Ammon's horn (tissue), 1 donor: Measurements from ENCODE around the gene GRIK4.

Source experiments
- DNase-seq: peaks from one replicate; pipeline ENCODE4 v3.0.0-alpha.2; 2016; ENCODE audit warnings: low spot score

Gene GRIK4

GRCh38 chr11:120547811-120548681 is 36.5 kb downstream of the GRIK4 start:
- peak; percentile 93 for DNase-seq

GRCh38 chr11:120548682-120549209 is 37.2 kb downstream of the GRIK4 start:
- DNase-seq, result no peak

GRCh38 chr11:120549346-120549745 is 37.8 kb downstream of the GRIK4 start:
- no peak for DNase-seq

- DNase-seq, result no peak
These were observed 38.5 kb downstream of the GRIK4 start for GRCh38 chr11:120550007-120550406.

GRCh38 chr11:120551191-120551590 is 39.6 kb downstream of the GRIK4 start:
- DNase-seq, result no peak

GRCh38 chr11:120554766-120555432 is 43.4 kb downstream of the GRIK4 start:
- peak; percentile 37 for DNase-seq

- no peak for DNase-seq
These were observed 43.9 kb downstream of the GRIK4 start for GRCh38 chr11:120555433-120555773.

- no peak for DNase-seq
These were observed 45.2 kb downstream of the GRIK4 start for GRCh38 chr11:120556797-120557196.

GRCh38 chr11:120558744-120559431 is 47.3 kb downstream of the GRIK4 start:
- DNase-seq, result no peak

GRCh38 chr11:120561286-120561685 is 49.7 kb downstream of the GRIK4 start:
- DNase-seq, result no peak

- DNase-seq, result peak; percentile 53
These were observed 51.4 kb downstream of the GRIK4 start for GRCh38 chr11:120562806-120563425.

- peak; percentile 92 for DNase-seq
These were observed 52.4 kb downstream of the GRIK4 start for GRCh38 chr11:120563703-120564572.

- peak; percentile 88 for DNase-seq
These were observed 53.2 kb downstream of the GRIK4 start for GRCh38 chr11:120564573-120565311.

GRCh38 chr11:120565466-120566155 is 54.1 kb downstream of the GRIK4 start:
- DNase-seq, result no peak

- DNase-seq, result no peak
These were observed 54.6 kb downstream of the GRIK4 start for GRCh38 chr11:120566176-120566575.

GRCh38 chr11:120568572-120569307 is 57.2 kb downstream of the GRIK4 start:
- DNase-seq, result no peak

- DNase-seq, result no peak
These were observed 58.3 kb downstream of the GRIK4 start for GRCh38 chr11:120569861-120570260.

GRCh38 chr11:120571476-120571875 is 59.9 kb downstream of the GRIK4 start:
- no peak for DNase-seq

GRCh38 chr11:120573756-120574354 is 62.3 kb downstream of the GRIK4 start:
- DNase-seq, result no peak
